ENCODE measurements around the gene QRFP. TPM values are rescaled to one million over a fixed set of nuclear protein-coding genes. Genes with fewer than 3 reads are reported as not detected.

Gene QRFP
- polyA plus RNA-seq, 1 donor (not counting 4 experiments of a cell fraction or from before 2014, with no cell fraction given) = not detected

DNA sequence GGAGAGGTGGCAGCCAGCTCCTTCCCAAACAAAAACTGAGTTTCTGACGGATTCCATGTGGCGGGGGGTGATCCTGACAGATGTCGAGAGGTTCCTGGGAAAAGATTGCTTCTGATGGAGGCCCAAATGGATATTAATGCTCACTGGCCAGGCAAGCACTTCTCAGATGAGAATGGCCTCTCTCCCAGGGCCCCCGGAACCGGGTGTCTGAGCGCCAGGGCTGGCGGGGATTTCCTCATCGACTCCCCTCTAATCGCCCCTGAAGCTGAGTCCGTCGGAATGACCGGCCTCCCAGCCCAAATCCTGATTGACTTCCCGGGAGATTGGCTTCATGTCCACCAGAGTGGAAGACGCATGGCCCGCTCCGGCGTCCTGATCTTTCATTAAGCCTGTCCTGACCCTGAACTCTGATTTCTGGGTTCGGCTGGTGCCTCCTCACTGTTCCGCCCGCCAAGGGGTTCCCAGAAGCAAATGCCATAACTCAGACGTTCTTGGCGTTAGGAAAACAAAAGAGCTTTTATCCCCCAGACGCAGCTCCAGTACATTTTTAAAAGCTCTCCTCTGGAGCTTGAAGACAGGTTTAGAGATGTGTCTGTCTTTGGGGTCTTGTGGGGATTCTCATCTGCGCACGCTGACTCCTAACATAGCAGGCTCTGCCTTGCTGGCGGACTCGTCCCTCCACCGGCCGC, 24.8 kb upstream of the QRFP start:
- no peak overlapping the region for H3K9ac ChIP-seq (ENCODE audit: control insufficient read depth, extremely low read depth, insufficient read depth, low read length)
- no peak overlapping the region for H3K4me3 ChIP-seq (ENCODE audit: control insufficient read depth in 2 of 3, extremely low read depth in 1 of 3, insufficient read depth in 2 of 3, low read depth in 1 of 3, low read length in 3 of 3)
- DNase-seq (ENCODE audit: low read depth, low spot score) (no peak), FAIRE-seq (no peak)
- H3K27me3 ChIP-seq (ENCODE audit: control insufficient read depth, extremely low read depth, insufficient read depth, low read length) = peaks cover 74% of the 10 kb centered on the region
- H4K20me1 ChIP-seq (ENCODE audit: control insufficient read depth, extremely low read depth, insufficient read depth, low read length) = no peaks in the 10 kb centered on the region
- no peaks in the 10 kb centered on the region for H3K9me3 ChIP-seq (ENCODE audit: control insufficient read depth, low read depth, low read length)
- no peaks in the 10 kb centered on the region for H3K79me2 ChIP-seq (ENCODE audit: control insufficient read depth, insufficient read depth, low read length)
- no peaks in the 10 kb centered on the region for H3K9me1 ChIP-seq (ENCODE audit: control insufficient read depth, extremely low read depth, insufficient read depth, low read length)
- H2AFZ ChIP-seq (ENCODE audit: control insufficient read depth, low read length) = no peak overlapping the region
- TF ChIP-seq EZH2 (IDR thresholded peaks at IDR 0.05; ENCODE audit: low read length) = no peak
- TF ChIP-seq, protein P1, sequence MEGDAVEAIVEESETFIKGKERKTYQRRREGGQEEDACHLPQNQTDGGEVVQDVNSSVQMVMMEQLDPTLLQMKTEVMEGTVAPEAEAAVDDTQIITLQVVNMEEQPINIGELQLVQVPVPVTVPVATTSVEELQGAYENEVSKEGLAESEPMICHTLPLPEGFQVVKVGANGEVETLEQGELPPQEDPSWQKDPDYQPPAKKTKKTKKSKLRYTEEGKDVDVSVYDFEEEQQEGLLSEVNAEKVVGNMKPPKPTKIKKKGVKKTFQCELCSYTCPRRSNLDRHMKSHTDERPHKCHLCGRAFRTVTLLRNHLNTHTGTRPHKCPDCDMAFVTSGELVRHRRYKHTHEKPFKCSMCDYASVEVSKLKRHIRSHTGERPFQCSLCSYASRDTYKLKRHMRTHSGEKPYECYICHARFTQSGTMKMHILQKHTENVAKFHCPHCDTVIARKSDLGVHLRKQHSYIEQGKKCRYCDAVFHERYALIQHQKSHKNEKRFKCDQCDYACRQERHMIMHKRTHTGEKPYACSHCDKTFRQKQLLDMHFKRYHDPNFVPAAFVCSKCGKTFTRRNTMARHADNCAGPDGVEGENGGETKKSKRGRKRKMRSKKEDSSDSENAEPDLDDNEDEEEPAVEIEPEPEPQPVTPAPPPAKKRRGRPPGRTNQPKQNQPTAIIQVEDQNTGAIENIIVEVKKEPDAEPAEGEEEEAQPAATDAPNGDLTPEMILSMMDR (optimal IDR thresholded peaks at IDR 0.05 in 1 of 3, IDR thresholded peaks at IDR 0.05 in 1 of 3, conservative IDR thresholded peaks at IDR 0.05 in 1 of 3; ENCODE audit: extremely low read depth in 1 of 3, insufficient read depth in 2 of 3, low read length in 3 of 3) = no peak
- H3K4me2 ChIP-seq (ENCODE audit: control insufficient read depth, extremely low read depth, insufficient read depth, low read depth, low read length) = no peak overlapping the region
- H3K27ac ChIP-seq (ENCODE audit: control insufficient read depth, insufficient read depth, low read length) = no peak overlapping the region
- H3K4me1 ChIP-seq (ENCODE audit: control insufficient read depth, extremely low read depth, insufficient read depth, low read length) = no peaks in the 10 kb centered on the region
- no peaks in the 10 kb centered on the region for H3K36me3 ChIP-seq (ENCODE audit: control insufficient read depth in 2 of 2, extremely low read depth in 1 of 2, insufficient read depth in 2 of 2, low read length in 2 of 2)
- dilution Hi-C loops (cut with MboI; ENCODE audit: extremely low pct_ligation_motif_present, low sequenced_read_pairs) = no loop called here

DNA sequence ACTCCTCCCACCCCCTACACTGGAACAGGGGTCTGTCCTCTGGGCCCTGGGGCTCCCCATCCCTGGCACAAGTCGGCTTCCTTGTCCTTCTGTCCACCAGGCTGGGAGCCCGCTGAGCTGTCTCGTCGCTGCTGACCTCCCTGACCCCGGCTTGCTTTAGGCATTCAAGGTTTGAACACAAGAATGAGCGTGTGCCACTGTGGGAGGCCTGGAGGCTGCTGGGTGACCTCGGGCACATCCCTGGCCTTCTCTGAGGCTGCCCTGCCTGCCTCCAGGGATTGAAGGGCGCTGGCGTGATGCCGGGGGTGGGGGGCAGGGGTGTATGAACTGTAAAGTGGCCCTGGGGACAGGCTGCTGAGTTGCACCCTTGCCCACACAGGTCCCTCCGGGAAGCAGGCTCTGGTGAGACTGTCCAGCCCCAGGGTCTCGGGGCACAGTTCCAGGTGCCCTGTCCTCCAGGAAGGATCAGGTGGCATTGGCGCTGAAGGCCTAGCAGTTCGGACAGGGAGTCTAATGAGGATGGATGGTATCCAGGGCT, 24.2 kb upstream of the QRFP start:
- no peak for TF ChIP-seq EZH2 (IDR thresholded peaks at IDR 0.05; ENCODE audit: low read length)
- TF ChIP-seq, protein P1 (optimal IDR thresholded peaks at IDR 0.05 in 1 of 3, IDR thresholded peaks at IDR 0.05 in 1 of 3, conservative IDR thresholded peaks at IDR 0.05 in 1 of 3; ENCODE audit: extremely low read depth in 1 of 3, insufficient read depth in 2 of 3, low read length in 3 of 3) = no peak
- no peaks in the 10 kb centered on the region for H3K9me1 ChIP-seq (ENCODE audit: control insufficient read depth, extremely low read depth, insufficient read depth, low read length)
- no peaks in the 10 kb centered on the region for H3K79me2 ChIP-seq (ENCODE audit: control insufficient read depth, insufficient read depth, low read length)
- no peak overlapping the region for H3K4me2 ChIP-seq (ENCODE audit: control insufficient read depth, extremely low read depth, insufficient read depth, low read depth, low read length)
- no peaks in the 10 kb centered on the region for H3K36me3 ChIP-seq (ENCODE audit: control insufficient read depth in 2 of 2, extremely low read depth in 1 of 2, insufficient read depth in 2 of 2, low read length in 2 of 2)
- H4K20me1 ChIP-seq (ENCODE audit: control insufficient read depth, extremely low read depth, insufficient read depth, low read length) = no peaks in the 10 kb centered on the region
- FAIRE-seq (no peak), DNase-seq (ENCODE audit: low read depth, low spot score) (no peak)
- H3K27me3 ChIP-seq (ENCODE audit: control insufficient read depth, extremely low read depth, insufficient read depth, low read length) = peaks cover 78% of the 10 kb centered on the region
- H3K4me3 ChIP-seq (ENCODE audit: control insufficient read depth in 2 of 3, extremely low read depth in 1 of 3, insufficient read depth in 2 of 3, low read depth in 1 of 3, low read length in 3 of 3) = no peak overlapping the region
- H3K4me1 ChIP-seq (ENCODE audit: control insufficient read depth, extremely low read depth, insufficient read depth, low read length) = no peaks in the 10 kb centered on the region
- H3K9ac ChIP-seq (ENCODE audit: control insufficient read depth, extremely low read depth, insufficient read depth, low read length) = no peak overlapping the region
- H3K9me3 ChIP-seq (ENCODE audit: control insufficient read depth, low read depth, low read length) = no peaks in the 10 kb centered on the region
- dilution Hi-C loops (cut with MboI; ENCODE audit: extremely low pct_ligation_motif_present, low sequenced_read_pairs) = no loop called here
- no peak overlapping the region for H3K27ac ChIP-seq (ENCODE audit: control insufficient read depth, insufficient read depth, low read length)
- no peak overlapping the region for H2AFZ ChIP-seq (ENCODE audit: control insufficient read depth, low read length)
